DMS114 treated with DMSO at 0.1 percent for 48 hours (cell line): ENCODE measurements around the gene FOCAD.

Experiments used
- DNase-seq: peaks from one replicate; lab custom pipeline; 2025; ENCODE audit not compliant: unreplicated experiment; lab: John Stamatoyannopoulos, UW

FOCAD gene

DNA sequence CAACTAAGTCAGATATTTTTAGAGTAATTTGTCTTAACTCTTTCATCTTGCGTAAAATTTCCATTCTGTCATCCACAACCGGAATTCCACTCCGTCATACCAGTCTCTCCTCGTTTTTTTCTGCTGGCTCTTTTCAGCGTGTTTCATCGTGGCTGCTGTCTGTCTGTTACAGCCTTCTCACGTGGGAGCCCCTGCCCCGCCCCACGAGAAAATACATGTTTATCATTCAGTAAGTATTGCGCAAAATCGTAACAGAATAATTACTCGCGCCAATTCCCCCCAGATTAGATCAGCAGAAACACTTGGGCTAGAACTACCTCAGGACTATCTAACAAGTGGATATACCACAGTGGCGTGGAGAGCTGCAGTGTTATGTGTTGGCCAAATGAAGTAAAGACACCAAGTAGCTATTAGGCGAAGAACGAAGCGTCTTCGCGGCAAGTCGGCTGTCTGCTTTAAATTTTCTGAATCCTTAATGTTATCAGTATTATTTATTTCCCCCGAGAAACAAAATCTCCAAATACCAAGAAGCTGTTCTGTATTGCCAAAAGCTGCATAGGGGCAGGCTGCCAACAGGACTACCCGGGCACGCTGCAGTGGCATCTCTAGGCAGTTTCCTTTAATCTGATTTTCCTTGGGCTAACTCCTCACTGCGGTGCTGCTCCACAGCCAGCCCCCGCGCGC, 566 bp upstream of the FOCAD start:
- DNase-seq: no peak

DNA sequence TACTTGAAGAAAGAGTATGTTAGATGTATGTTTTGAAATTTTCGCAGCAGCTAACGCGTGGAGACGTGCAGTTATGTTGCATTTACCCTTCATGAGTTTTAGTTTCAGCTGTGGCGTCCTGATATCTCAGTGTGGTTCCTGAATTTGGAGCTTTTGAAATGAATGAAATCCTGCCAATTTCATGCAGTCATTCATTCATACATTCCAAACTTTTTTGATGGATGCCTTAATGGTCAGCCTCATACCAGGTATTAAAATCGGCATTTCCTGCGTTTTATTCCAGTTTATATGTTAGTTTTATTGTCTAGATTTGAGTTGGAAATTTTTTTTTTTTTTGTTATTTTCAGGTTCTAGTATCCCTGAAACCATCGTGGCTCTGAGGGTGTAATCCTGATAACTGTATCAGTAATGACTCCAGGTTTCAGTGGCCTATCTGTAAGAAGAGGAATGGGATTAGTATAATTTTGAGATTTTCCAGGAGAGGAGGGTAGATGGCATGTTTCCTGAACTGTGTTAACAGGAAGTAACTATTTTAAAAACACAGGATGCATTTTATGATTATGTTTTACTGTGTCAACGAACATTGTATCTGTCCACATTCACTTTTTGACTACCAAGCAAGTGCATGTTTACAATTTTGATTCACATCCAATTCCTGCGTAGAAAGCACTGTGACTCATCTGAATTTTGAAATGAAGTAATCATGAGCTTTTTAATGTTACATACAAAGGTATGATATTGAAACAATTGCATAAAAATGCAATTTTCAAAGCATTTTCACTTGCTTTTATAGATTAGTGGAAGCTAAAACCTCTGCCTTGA, 1.0 kb downstream of the FOCAD start:
- no peak for DNase-seq

DNA sequence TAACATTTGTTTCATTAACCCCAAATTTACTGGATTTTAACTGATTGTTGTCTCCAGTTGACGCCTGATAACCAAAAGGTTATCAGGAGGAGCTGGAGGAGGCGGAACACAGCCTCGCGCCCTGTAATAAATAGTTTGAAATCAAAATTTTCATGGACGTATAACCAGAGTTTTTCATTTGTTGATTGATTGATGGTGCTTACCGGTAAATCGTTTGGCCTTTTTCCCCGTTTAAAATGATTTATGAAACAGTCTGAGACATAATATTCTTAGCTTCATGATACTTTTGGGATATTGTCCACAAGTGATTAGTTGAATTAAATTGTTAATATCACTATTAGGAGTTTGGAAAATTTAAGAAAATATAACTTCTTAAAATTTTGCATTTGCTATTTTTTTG, 1.7 kb downstream of the FOCAD start:
- DNase-seq: no peak

DNA sequence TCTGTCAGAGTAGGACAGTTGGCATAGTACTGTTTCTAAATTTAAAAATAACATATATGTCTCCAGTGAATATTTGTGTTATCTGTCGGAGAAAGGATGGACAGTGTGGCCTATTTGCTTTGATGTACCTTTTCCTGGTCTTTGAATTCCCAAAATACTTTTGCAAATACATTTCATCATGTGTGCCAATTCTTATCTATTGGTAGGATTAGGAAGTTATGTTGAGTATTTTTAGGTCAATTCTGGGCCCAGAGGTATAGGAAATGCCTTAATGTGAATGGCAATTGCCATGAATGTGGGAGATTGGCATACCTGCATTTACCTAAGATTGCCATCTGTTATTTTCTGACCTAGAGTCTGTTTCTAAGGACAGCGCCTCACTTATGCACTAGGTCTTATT, 5.8 kb downstream of the FOCAD start:
- no peak for DNase-seq

DNA sequence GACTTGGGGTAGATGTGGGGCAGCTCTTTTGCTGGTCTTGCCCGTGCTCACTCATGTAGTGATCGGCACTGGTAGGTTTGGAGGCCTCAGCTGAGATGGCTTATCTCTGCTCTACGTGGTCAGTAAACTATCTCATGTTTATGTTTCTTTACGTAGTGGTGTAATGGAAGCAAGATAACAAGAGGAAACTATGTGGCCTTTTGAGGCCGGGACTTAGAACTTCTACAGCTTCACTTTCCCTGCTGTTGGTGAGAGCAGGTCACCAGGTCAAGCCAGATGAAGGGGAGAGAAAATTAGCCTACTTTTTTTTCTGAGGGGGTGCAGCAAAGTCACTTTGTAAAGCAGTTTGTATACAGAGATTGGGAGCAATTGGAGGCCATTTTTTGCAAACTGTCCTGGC, 8.5 kb downstream of the FOCAD start:
- DNase-seq: no peak

DNA sequence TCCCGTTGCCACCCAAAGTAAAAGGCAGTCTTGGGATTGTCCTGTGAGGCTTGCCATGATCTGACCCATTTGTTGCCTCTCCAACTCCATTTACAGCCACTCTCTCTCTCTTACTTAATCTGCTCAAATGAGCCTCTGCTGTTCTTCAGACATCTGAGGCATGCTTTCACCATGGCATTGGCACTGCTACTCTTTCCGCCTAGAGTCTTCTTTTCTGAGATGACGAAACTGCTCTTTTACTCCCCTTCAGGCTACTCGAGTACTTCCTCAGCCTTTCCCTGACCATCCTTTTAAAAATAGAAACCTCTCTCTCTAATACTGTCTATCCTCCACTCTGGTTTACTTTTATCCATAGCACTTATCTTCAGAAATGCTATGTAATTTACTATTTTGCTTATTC, 9.0 kb downstream of the FOCAD start:
- DNase-seq: no peak

DNA sequence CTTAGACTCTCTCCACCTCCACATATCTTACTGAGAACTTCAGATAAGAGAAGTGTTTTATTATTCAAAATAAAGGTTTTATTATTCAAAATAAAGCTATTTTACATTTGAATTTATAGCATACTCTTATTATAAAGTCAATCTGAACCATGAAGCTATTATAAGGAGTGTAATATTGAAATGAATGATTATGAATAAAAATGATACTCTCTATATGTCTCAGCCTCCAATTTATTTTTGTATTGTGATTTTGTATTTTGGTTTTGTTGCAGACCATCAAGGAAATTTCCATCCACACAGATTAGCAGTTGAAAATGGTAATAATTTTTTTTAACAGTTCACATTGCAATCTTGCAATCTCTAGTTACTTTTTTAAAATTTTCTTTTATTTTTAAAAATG, 10.2 kb downstream of the FOCAD start:
- no peak for DNase-seq

DNA sequence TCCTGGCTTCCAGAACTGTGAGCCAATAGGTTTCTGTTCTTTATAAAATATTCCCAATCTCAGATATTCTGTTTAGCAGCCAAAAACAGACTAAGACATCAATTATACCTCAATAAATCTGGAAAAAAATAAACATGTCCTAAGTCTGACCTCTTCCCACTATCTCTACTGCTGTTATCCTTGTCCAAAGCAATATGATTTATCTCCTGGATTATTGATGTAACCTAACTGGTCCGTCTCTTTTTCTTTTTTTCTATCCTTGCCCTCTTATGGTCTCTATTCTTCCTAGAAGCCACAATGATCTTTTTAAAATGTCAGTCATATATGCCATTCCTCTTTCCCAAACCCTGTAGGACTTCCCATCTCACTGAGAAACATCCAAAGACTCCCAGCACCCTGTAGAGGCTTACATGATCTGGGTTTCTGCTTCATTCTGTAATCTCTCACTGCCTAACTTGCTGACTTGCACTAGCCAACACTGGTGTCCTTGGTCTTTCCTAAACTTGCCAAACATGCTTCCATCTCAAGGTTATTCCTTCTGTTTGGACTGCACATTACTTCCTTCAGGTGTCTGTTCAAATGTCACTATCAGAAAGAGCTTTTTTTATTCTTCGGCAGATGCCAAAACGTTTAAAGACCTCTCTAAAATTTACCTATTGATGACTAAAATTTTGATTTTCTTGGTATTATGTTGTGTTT, 13.1 kb downstream of the FOCAD start:
- DNase-seq: no peak

DNA sequence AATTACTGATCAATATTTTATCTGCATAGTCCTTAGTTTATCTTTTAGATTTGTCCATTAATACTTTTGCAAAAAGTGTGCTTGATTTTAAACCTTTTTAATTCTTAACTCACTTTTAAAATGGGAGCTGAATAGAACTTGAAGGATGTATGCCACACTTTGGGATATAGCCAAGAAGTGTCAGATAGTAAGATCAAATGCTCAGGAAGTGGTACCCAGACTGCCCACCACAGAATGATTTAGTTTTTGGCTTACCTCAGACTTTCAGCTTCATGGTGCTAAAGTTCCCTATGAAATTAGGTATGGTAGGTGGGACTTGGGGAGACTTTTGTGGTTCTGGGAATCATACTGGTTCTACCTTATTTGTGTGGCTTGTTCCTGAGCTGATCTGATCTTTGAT, 14.7 kb downstream of the FOCAD start:
- DNase-seq: no peak

DNA sequence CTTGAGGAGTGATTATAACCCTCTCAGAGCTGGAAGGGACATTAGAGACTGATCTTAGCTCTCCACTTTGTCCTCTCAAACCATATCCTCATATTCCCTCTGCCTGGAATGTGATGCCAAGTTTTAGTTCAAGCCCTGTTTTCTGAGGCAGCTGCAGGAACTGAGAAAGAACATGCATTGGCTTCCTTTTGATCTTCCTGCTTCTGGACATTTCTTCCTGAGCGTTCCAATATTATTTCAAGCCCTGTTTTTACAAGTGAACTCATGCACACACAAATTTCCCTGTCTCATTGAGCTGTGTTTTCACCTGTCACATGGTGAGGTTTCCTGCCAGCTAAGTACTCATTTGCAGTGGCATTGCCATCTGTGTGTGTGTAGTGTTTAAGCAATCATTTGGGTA, 17.0 kb downstream of the FOCAD start:
- no peak for DNase-seq

DNA sequence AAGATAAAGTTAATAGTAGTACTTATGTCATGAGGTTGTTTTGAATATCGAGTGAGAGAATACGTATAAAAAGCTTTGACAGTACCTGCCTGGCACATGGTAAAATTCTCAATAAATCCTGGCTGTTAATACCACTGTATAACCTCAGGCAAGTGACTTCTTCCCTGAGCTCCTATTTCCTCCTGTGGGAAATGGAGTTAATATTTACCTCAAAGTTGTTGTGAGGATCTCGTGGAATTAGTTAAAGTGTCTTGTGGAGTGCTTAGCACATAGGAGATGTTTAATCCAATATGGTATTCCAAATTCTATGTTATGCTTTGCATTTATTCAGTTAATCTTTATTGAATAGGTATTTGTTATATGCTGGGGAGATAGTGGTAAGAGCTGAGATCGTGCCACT, 18.5 kb downstream of the FOCAD start:
- no peak for DNase-seq

DNA sequence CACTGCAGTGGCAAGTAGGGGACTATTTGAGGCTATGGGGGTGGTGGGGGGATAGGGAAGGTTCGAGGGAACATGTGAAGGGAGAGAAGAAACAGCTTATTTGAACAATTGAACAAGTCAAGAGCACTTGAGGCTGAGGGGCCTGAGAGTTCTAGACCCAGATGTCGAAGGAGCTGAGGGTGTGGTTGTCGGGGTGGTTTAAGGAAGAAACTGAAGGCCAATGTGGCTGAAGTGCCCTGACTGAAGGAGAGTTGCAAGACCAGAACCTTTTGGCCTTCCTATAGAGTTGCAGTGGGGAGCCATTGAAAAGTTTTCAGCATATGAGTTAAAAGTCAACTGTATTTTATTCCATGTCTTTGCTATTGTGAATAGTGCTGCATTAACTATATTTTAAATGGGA, 19.1 kb downstream of the FOCAD start:
- DNase-seq: no peak

DNA sequence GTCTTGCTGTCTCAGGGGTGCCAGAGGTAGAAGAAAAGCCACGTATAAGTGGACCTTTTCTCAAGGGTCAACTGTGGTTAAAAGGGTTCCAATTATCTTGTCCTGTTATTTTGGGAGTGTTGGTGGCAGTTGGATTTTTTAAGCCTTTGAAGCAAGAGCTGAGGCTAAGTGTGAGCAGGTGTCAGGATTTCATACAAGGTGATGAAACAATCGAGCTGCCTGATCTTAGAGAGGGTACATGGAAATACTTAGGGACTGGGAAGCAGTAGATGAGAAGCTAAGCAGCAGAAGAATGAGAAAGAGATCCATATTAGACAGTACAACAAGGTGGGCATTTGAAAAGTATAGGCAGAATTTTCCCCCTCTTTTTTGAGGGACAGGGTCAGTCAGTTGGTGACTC, 23.6 kb downstream of the FOCAD start:
- DNase-seq: no peak

DNA sequence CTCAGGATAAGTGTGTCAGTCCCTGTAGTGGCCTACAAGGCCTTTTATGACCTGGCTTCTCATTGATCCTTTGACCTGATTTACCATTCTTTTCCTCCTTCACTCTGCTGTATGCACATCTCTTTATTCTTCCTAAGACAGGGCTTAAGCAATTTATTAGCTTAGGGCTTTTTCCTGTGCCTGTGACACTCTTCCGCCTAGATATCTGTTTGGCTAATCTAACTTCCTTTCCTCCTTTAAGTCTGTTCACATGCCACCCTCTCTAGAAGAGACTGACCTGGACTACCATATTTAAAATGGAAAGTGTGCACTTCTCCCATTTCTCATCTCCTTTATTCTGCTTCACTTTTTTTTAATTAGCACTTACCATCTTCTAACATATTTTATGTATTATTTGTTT, 29.1 kb downstream of the FOCAD start:
- DNase-seq: no peak

DNA sequence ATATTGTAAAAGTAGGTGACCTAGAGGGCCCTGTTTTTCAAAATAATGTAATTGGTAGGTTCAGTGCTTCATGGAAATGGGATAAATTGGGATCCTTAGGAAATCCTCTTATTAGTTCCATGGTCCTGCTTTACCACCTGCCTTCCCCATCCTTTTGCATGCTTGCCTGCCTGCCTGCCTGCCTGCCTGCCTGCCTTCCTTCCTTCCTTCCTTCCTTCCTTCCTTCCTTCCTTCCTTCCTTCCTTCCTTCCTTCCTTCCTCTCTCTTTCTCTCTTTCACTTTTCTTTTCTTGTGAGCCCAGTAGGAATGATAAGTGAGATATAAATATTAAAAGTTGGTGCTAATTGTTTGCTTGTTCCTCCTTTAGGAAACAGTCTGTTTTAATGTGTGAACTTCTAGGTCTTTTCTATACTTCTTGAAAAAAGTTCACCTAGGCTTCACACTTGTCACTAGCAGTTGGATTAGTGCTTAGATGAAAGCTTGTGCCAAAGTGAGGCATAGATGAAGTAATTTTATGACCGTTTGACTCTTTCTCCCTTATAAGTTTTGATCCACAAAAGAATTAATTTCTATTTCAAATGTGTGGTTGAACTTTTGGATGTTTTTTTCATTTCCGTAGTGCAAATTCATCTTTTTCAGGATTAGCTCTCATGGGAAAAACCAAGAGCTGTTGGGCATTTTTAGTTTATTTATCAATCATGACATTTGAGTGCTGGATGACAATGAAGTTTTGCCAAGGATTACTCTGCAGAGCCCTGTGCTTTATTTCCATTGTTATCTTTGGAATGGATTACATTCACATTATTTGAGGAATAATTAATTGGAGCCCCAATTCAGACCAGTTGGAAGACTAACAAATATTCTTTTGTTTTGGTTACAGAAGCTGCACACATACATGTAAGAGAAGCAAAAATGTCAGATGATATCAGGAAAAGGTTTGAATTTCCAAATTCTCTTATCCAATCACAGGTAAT, 30.7 kb downstream of the FOCAD start:
- no peak for DNase-seq

DNA sequence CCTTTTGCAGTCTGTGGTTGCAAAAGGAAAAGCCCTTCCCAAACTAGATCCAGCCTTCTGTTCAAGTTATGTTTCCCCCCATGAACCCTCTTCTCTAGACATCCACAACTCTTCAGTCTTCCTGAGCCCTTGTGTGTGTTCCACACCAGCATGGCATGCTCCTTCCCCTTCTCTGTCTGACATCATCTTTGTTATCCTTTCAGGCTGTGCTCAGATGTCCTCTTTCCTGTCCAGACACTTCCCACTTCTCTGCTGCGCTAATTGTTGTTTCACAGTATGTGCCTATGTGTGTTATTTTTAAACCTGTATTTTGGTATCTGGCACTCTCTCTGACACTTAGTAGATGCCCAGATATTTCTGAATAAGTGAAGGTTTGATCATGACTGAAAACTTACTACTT, 38.2 kb downstream of the FOCAD start:
- no peak for DNase-seq

DNA sequence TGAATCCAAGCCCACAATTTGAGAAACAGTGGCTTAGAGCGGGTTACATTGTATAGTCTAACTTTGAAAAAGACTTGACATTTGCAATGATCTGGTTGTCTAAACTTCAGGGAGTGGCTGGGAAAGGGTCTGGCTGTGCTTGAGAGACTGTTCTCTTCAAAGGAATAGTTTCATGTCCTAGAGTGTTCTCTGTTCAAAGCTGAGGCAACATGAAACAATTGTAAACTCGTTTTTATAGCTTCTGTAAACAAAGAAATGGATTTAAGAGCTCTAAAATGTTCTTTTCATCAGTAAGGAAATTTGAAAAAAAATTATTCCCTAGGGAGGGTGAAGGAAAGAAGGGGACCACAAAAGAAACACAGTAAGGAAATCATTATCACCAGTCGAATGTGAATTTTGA, 41.6 kb downstream of the FOCAD start:
- DNase-seq: no peak

DNA sequence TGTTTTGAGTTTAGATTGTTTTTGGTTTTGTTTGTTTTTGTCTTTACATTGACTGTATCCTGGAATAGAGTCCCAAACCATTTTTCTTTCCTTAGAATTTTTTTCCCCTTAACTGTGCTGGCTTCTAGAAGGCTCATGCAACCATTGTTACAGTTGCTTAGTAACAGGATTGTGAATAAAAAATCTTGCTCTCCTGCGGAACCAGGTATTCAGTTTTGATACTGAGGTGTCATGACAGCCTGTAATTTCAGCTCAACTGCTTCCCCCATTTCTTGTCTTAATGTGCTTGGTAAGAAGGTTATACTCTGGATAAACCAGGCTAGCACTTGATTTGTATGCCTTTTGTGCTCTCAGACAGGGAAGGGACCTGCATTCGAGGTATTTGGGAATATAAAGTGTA, 42.1 kb downstream of the FOCAD start:
- DNase-seq: no peak

DNA sequence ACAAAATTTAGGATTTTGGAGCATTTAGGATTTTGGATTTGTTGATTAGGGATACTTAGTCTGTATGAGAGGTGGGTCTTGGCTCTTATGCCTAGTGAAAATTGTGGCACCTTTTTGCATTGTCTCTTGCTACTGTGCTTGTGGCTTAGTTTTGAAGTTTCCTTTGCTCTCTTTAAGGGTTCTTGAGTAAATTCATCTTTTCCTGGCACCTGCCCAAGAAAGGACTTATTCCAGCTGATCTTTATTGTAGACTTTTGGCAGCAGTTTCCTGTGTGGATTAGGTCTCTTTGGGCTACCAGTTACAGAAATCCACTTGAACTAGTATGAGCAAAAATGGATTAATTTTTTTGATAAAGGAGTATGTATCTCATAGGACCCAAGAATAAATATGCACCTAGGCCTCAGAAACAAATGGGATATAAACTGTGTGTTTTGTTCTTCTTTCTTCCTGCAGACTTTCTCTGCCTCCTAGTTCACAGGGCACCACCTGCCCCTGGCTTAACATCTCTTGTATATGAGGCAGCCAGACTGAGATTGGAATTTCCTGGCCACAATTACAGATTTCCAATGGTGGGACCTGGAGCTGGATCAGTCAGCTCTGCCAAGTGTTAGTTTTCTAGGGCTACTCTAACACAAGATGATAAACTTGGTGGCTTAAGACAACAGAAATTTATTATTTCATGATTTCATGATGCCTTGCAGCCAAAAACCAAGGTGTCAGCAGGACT, 44.6 kb downstream of the FOCAD start:
- no peak for DNase-seq

DNA sequence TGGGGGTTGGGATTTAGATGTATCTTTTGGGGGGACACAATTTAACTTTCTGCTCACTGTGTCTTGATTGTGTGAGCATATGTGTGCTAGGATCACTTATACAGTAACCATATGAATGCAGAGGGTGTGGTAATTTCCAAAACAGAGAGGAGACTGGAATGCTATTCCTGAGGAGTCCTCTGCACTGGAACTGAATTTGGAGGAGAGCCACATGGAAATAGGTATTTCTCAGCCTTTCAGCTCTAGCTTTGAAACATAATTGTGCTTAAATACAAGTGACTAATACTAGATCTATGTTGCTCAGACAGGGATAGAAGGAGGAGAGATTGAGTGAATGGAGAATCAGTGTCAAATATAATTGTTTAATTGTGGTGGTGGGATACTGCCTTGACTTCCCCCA, 45.5 kb downstream of the FOCAD start:
- DNase-seq: no peak
